Measurements from ENCODE around the gene GDPD3.

Gene GDPD3

DNA sequence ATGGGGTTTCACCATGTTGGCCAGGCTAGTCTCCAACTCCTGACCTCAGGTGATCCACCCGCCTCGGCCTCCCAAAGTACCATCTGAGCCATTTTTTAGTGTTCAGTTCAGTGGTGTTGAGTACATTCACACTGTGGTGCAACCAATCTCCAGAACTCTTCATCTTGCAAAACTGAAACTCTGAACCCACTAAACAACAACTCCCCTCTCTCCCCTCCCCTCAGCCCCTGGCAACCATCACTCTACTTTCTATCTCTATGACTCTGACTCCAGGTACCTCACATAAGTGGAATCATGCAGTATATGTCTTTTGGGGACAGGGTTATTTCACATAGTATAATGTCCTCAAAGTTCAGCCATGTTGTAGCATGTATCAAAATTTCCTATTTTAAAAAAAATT, 28.4 kb upstream of the GDPD3 start:
- TF ChIP-seq, protein P1, sequence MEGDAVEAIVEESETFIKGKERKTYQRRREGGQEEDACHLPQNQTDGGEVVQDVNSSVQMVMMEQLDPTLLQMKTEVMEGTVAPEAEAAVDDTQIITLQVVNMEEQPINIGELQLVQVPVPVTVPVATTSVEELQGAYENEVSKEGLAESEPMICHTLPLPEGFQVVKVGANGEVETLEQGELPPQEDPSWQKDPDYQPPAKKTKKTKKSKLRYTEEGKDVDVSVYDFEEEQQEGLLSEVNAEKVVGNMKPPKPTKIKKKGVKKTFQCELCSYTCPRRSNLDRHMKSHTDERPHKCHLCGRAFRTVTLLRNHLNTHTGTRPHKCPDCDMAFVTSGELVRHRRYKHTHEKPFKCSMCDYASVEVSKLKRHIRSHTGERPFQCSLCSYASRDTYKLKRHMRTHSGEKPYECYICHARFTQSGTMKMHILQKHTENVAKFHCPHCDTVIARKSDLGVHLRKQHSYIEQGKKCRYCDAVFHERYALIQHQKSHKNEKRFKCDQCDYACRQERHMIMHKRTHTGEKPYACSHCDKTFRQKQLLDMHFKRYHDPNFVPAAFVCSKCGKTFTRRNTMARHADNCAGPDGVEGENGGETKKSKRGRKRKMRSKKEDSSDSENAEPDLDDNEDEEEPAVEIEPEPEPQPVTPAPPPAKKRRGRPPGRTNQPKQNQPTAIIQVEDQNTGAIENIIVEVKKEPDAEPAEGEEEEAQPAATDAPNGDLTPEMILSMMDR (IDR thresholded peaks at IDR 0.05; ENCODE audit: extremely low read depth, insufficient read depth, missing control alignments) = no peak
- DNase-seq (ENCODE audit: low spot score) = no peak

DNA sequence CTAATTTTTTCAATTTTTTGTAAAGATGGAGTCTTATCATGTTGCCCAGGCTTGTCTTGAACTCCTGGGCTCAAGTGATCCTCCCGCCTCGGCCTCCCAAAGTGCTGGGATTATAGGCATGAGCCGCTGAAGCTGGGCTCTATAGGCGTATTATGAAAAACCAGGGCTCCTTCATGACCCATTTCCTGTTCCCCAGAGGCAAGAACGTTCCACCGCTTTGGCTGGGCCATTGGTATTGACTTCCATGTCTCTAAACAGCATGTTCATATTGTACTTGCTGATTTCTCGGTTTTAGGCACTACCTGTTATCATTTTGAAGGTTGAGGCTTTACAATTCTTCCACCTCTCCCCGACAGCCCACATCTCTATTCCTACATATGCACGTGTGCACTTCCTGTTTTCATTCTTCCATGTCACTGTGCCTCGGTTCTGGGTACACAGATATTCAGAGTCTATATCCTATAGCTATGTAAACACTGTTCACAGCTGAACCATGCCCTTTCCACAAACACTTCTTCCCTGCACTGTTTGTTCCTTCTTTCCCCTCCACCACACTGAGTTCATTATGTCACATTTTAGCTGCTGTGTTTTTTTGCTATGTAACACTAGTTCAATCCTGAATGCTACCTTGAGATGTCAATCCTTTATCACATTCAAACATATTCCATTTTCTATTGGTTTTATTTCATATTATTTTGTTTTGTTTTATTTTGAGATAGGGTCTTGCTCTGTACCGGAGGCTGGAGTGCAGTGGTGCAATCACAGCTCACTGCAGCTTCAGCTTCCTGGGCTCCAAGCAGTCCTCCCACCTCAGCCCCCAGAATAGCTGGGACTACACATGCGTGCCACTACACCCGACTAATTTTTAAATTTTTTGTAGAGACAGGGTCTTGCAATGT, 26.5 kb upstream of the GDPD3 start:
- in situ Hi-C loops (cut with MboI; ENCODE audit: low pct_unique_long_range_greater_than_20kb, low sequenced_read_pairs, unreplicated experiment) = no loop called here
- DNase-seq (ENCODE audit: low spot score) = no peak
- TF ChIP-seq, protein P1 (IDR thresholded peaks at IDR 0.05; ENCODE audit: extremely low read depth, insufficient read depth, missing control alignments) = no peak

More for the DNA sequence above, 28.4 kb upstream of the GDPD3 start:
- in situ Hi-C loops (cut with MboI; ENCODE audit: low pct_unique_long_range_greater_than_20kb, low sequenced_read_pairs, unreplicated experiment) = no loop called here

DNA sequence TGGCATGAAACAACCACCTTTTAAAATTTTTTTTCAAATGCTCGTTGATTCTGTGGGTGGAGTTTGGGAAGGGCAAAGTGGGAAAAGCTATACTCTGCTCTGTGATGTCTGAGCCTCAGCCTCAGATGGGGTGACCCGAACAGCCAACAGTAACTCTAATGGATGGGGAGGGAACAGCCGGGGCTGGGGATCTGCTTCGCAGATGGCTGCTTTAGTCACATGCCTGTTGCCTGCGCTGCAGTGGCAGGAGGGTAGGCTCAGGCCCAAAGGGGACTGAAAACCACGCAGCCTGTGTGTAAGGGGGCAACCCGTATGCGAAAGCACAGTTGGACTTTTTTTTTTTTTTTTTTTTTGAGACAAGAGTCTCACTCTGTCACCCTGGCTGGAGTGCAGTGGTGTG, 24.6 kb upstream of the GDPD3 start:
- TF ChIP-seq, protein P1 (IDR thresholded peaks at IDR 0.05; ENCODE audit: extremely low read depth, insufficient read depth, missing control alignments) = no peak
- in situ Hi-C loops (cut with MboI; ENCODE audit: low pct_unique_long_range_greater_than_20kb, low sequenced_read_pairs, unreplicated experiment) = no loop called here
- DNase-seq (ENCODE audit: low spot score) = no peak

DNA sequence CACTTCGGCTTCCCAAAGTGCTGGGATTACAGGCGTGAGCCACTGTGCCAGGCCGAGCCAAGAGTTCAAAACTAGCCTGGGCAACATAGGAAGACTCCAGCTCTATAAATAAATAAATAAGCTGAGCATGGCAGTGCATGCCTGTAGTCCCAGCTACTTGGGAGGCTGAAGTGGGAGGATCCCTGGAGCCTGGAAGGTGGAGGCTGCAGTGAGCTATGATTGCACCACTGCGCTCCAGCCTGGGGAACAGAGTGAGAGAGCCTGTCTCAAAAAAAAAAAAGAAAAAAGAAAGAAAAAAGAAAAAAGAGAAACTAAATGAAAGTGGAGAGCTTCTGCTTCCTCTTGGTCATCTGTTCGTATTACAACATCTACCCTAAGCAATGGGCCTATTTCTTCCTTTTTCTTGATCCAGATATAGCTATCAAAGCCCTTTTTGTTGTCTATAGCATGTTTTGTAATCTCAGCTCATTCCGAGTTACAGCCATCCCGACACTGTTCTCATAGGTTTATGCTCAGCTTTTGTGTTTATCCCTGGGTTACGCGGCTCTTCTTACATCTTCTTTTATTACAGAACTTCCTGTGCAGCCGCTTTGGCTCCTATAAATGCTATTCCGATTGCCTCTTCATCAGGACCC, 23.8 kb upstream of the GDPD3 start:
- DNase-seq (ENCODE audit: low spot score) = no peak
- in situ Hi-C loops (cut with MboI; ENCODE audit: low pct_unique_long_range_greater_than_20kb, low sequenced_read_pairs, unreplicated experiment) = no loop called here
- TF ChIP-seq, protein P1 (IDR thresholded peaks at IDR 0.05; ENCODE audit: extremely low read depth, insufficient read depth, missing control alignments) = no peak

DNA sequence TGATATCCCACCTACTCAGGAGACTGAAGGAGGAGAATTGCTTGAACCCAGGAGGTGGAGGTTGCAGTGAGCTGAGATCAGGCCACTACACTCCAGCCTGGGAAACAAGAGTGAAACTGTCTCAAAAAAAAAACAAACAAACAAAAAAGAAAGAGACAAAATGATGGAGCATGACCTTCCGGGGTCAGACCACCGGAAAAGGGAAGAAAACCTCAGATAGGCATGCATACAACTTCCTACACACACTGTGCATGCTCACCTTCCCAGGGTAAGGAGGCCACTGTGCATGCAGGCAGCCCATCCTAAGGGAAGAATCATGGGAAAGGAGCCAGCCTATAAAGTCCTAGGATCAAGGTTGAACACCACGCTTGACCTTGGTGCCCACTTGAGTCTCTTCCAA, 19.3 kb upstream of the GDPD3 start:
- in situ Hi-C loops (cut with MboI; ENCODE audit: low pct_unique_long_range_greater_than_20kb, low sequenced_read_pairs, unreplicated experiment) = no loop called here
- DNase-seq (ENCODE audit: low spot score) = no peak
- TF ChIP-seq, protein P1 (IDR thresholded peaks at IDR 0.05; ENCODE audit: extremely low read depth, insufficient read depth, missing control alignments) = no peak

DNA sequence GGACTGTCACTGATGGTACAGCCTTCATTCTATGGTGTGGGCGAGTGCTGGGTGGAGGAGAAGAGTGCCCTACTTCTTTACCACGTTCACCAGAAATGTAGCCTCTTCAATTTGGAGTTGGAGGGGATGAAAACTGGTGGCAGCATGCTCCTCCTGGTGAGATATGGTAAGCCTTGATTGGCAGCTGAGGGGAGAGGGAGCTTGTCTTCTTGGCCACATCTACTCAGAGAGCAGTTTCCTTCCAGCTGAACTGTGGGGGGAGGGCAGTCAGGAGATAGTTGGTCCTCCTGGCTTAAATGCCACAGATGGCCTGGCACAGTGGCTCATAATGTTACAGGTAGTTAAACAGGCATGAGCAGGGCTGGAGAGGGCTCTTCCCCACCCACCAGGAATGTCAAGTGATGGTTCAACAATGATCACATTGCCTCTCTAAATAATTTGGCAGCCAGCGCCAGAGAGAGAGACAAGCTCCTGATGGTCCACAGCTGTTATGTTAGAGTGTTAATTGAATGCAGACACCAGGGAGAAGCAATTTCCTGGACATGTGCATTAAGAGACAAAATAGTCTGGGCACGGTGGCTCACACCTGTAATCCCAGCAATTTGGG, 18.6 kb upstream of the GDPD3 start:
- in situ Hi-C loops (cut with MboI; ENCODE audit: low pct_unique_long_range_greater_than_20kb, low sequenced_read_pairs, unreplicated experiment) = no loop called here
- no peak for DNase-seq (ENCODE audit: low spot score)
- TF ChIP-seq, protein P1 (IDR thresholded peaks at IDR 0.05; ENCODE audit: extremely low read depth, insufficient read depth, missing control alignments) = no peak

All from GM13977 (cell line).